Measurements from ENCODE around the gene ADAMTS2. TPM values are rescaled to one million over a fixed set of nuclear protein-coding genes. Genes with fewer than 3 reads are reported as not detected.

Gene ADAMTS2
- total RNA-seq, 1 donor from 2014 or later: 18.8 TPM

DNA sequence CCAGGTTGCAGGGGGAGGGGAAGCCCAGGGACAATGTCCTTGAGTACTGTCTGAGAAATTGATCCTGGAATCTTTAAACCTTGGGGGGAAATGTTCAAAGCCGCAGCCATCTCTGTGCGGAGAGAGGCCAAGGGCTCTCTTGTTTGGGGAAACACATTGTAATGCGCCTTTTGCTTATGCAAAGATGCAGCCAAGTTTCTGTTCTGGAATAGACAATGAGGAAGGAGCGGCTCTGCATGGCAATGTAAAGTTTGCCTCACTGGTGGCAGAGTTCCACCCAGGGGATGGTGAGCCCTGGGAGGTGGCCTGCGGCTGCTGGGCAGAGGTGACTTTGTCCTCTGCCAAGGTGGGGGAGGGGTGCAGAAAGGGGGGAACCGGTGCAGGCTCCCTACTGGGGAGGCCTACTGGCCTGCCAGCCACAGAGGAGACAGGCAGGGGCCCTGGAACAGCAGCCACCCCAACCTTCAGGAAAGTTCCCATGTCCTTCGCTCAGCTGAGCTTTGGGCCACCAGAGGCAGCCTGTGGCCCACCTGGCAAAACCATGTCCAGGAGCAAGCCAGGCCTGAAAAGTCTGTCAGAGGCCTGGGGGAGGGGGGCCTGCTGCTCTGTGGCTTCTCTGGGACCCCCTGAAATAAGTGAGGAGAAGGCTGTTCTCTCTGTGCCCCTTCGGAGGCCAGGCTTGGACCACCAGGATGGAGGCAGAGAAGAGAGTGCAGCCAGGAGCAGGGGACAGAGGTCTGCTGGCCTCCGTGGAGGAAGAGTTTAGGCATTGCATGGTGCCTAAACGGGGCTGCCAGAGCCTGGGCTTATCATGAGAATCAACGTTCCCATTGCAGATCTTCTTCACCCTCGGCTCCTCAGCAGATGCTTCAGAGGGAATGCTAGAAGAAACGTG is 157.3 kb downstream of the ADAMTS2 start:
- TF ChIP-seq, protein P1, sequence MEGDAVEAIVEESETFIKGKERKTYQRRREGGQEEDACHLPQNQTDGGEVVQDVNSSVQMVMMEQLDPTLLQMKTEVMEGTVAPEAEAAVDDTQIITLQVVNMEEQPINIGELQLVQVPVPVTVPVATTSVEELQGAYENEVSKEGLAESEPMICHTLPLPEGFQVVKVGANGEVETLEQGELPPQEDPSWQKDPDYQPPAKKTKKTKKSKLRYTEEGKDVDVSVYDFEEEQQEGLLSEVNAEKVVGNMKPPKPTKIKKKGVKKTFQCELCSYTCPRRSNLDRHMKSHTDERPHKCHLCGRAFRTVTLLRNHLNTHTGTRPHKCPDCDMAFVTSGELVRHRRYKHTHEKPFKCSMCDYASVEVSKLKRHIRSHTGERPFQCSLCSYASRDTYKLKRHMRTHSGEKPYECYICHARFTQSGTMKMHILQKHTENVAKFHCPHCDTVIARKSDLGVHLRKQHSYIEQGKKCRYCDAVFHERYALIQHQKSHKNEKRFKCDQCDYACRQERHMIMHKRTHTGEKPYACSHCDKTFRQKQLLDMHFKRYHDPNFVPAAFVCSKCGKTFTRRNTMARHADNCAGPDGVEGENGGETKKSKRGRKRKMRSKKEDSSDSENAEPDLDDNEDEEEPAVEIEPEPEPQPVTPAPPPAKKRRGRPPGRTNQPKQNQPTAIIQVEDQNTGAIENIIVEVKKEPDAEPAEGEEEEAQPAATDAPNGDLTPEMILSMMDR (IDR thresholded peaks at IDR 0.05; ENCODE audit: insufficient read depth, low read depth, low read length): no peak
- no peak for TF ChIP-seq EZH2 (IDR thresholded peaks at IDR 0.05; ENCODE audit: insufficient read depth, low read length)
- H3K36me3 ChIP-seq (ENCODE audit: insufficient read depth, low read length): no peaks in the 10 kb centered on the region
- Mint-ChIP-seq H3K4me1 (ENCODE audit: low read depth, unreplicated experiment) (no peaks in the 10 kb centered on the region), H3K9me3 (ENCODE audit: unreplicated experiment) (no peaks in the 10 kb centered on the region), H3K36me3 (ENCODE audit: low read depth, unreplicated experiment) (no peaks in the 10 kb centered on the region), H3K27me3 (ENCODE audit: low read depth, unreplicated experiment) (peaks cover 14% of the 10 kb centered on the region), H3K27ac (ENCODE audit: unreplicated experiment) (no peak overlapping the region), H3K4me3 (ENCODE audit: unreplicated experiment) (no peak overlapping the region)
- DNase-seq (ENCODE audit: low read depth) (no peak), FAIRE-seq (no peak)
- no peaks in the 10 kb centered on the region for H3K79me2 ChIP-seq (ENCODE audit: insufficient read depth, low read length)
- no peaks in the 10 kb centered on the region for H3K9me3 ChIP-seq (ENCODE audit: insufficient read depth, low read depth, low read length)
- no peak overlapping the region for H3K27ac ChIP-seq (ENCODE audit: low read depth, low read length)
- H3K27me3 ChIP-seq (ENCODE audit: insufficient read depth, low read length): no peaks in the 10 kb centered on the region
- H4K20me1 ChIP-seq (ENCODE audit: insufficient read depth, low read length): no peaks in the 10 kb centered on the region
- H2AFZ ChIP-seq (ENCODE audit: low read depth, low read length): no peak overlapping the region
- H3K4me2 ChIP-seq (ENCODE audit: low read length): no peak overlapping the region
- no peaks in the 10 kb centered on the region for H3K4me1 ChIP-seq (ENCODE audit: insufficient read depth, low read length)
- no peak overlapping the region for H3K4me3 ChIP-seq (ENCODE audit: insufficient read depth, low read depth, low read length)
- H3K9ac ChIP-seq (ENCODE audit: low read length): no peak overlapping the region

DNA sequence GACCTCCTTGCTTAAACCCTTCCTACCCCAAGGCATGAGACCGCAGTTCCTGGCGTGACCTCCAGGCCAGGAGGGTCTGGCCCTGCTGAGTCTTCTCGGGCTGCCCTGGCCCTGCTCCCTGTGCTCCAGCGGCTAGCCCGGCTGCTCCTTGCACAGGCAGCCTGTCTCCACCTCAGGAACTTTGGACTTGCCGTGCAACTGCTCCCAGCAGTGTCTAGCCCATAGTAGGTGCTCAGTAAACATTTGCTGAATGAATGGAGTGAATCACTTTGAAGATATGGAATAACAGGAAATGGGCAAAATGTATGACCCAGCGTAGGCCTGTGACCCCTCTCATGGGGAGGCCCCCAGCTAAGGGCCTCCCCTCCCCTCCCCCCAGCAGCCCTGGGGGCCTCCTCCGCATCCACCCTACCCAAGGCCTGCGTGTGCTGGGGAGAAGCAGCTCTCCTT is 158.0 kb downstream of the ADAMTS2 start:
- FAIRE-seq (no peak), DNase-seq (ENCODE audit: low read depth) (no peak)
- Histone ChIP-seq H3K27ac (ENCODE audit: low read depth, low read length) (no peak overlapping the region), H3K9ac (ENCODE audit: low read length) (no peak overlapping the region), H3K79me2 (ENCODE audit: insufficient read depth, low read length) (no peaks in the 10 kb centered on the region), H3K9me3 (ENCODE audit: insufficient read depth, low read depth, low read length) (no peaks in the 10 kb centered on the region), H3K4me3 (ENCODE audit: insufficient read depth, low read depth, low read length) (no peak overlapping the region), H3K36me3 (ENCODE audit: insufficient read depth, low read length) (no peaks in the 10 kb centered on the region), H3K27me3 (ENCODE audit: insufficient read depth, low read length) (no peaks in the 10 kb centered on the region), H2AFZ (ENCODE audit: low read depth, low read length) (no peak overlapping the region), H4K20me1 (ENCODE audit: insufficient read depth, low read length) (no peaks in the 10 kb centered on the region), H3K4me1 (ENCODE audit: insufficient read depth, low read length) (no peaks in the 10 kb centered on the region), H3K4me2 (ENCODE audit: low read length) (no peak overlapping the region)
- TF ChIP-seq, protein P1 (IDR thresholded peaks at IDR 0.05; ENCODE audit: insufficient read depth, low read depth, low read length): no peak
- TF ChIP-seq EZH2 (IDR thresholded peaks at IDR 0.05; ENCODE audit: insufficient read depth, low read length): no peak
- Mint-ChIP-seq H3K9me3 (ENCODE audit: unreplicated experiment) (no peaks in the 10 kb centered on the region), H3K36me3 (ENCODE audit: low read depth, unreplicated experiment) (no peaks in the 10 kb centered on the region), H3K4me3 (ENCODE audit: unreplicated experiment) (no peak overlapping the region), H3K27ac (ENCODE audit: unreplicated experiment) (no peak overlapping the region), H3K27me3 (ENCODE audit: low read depth, unreplicated experiment) (peaks cover 9% of the 10 kb centered on the region), H3K4me1 (ENCODE audit: low read depth, unreplicated experiment) (no peaks in the 10 kb centered on the region)

GRCh38 chr5:179186801-179187200 is 158.5 kb downstream of the ADAMTS2 start:
- H3K27ac Mint-ChIP-seq (ENCODE audit: unreplicated experiment): no peak overlapping the region
- H3K9ac ChIP-seq (ENCODE audit: low read length): no peak overlapping the region

More at GRCh38 chr5:179186801-179187200, 158.5 kb downstream of the ADAMTS2 start:
- no peaks in the 10 kb centered on the region for H3K27me3 ChIP-seq (ENCODE audit: insufficient read depth, low read length)
- Mint-ChIP-seq H3K4me1 (ENCODE audit: low read depth, unreplicated experiment) (no peaks in the 10 kb centered on the region), H3K36me3 (ENCODE audit: low read depth, unreplicated experiment) (no peaks in the 10 kb centered on the region), H3K9me3 (ENCODE audit: unreplicated experiment) (no peaks in the 10 kb centered on the region), H3K4me3 (ENCODE audit: unreplicated experiment) (no peak overlapping the region), H3K27me3 (ENCODE audit: low read depth, unreplicated experiment) (peaks cover 9% of the 10 kb centered on the region)
- TF ChIP-seq, protein P1 (IDR thresholded peaks at IDR 0.05; ENCODE audit: insufficient read depth, low read depth, low read length): no peak
- TF ChIP-seq EZH2 (IDR thresholded peaks at IDR 0.05; ENCODE audit: insufficient read depth, low read length): no peak
- FAIRE-seq: no peak
- no peaks in the 10 kb centered on the region for H4K20me1 ChIP-seq (ENCODE audit: insufficient read depth, low read length)
- H3K4me3 ChIP-seq (ENCODE audit: insufficient read depth, low read depth, low read length): no peak overlapping the region
- no peak overlapping the region for H3K27ac ChIP-seq (ENCODE audit: low read depth, low read length)
- no peaks in the 10 kb centered on the region for H3K36me3 ChIP-seq (ENCODE audit: insufficient read depth, low read length)
- no peak overlapping the region for H3K4me2 ChIP-seq (ENCODE audit: low read length)
- H2AFZ ChIP-seq (ENCODE audit: low read depth, low read length): no peak overlapping the region
- no peaks in the 10 kb centered on the region for H3K79me2 ChIP-seq (ENCODE audit: insufficient read depth, low read length)
- H3K9me3 ChIP-seq (ENCODE audit: insufficient read depth, low read depth, low read length): no peaks in the 10 kb centered on the region
- H3K4me1 ChIP-seq (ENCODE audit: insufficient read depth, low read length): no peaks in the 10 kb centered on the region
- no peak for DNase-seq (ENCODE audit: low read depth)

All from astrocyte (in vitro differentiated cells and primary cell).